Measurements from ENCODE around the gene SLC2A5.
"Not testable (repeated sequence)": the region's sequence is repeated elsewhere in the genome, so short reads cannot be mapped to it uniquely, and the experiment has no call there.

Gene SLC2A5

GRCh38 chr1:9004700-9005394 lies 64.6 kb downstream of the SLC2A5 start:
- peak; percentile 79 for DNase-seq (ENCODE audit: low read depth)

DNA sequence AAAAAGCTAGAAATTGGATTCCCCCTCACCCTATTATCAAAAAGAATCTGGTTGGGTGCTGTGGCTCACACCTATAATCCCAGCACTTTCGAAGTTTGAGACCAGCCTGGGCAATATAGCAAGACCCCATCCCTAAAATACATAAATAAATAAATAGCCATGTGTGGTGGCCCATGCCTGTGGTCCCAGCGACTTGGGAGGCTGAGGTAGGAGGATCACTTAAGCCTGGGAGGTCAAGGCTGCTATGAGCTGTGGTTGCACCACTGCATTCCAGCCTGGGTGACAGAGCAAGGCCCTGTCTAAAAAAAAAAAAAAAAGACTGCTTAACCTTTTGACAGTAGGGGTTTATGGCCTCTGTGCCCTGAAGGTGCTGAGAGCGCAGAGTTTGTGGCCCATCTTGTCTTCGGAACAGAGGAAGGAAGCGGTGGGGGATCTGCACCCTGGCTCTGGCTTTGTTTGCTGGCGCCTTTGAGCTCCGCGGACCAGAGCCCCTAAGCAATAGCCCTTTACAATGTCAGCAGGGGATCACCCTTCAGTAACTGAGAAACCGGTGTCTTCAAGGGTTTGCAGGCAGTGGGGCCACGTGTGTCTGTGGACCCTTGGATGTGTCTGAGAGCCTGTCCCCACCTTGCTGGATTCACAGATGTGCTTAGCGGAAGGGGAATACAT lies 65.3 kb downstream of the SLC2A5 start:
- DNase-seq (ENCODE audit: low read depth) = peak; percentile 12

GRCh38 chr1:9002215-9002560 lies 67.2 kb downstream of the SLC2A5 start:
- DNase-seq (ENCODE audit: low read depth) = not testable (repeated sequence)

DNA sequence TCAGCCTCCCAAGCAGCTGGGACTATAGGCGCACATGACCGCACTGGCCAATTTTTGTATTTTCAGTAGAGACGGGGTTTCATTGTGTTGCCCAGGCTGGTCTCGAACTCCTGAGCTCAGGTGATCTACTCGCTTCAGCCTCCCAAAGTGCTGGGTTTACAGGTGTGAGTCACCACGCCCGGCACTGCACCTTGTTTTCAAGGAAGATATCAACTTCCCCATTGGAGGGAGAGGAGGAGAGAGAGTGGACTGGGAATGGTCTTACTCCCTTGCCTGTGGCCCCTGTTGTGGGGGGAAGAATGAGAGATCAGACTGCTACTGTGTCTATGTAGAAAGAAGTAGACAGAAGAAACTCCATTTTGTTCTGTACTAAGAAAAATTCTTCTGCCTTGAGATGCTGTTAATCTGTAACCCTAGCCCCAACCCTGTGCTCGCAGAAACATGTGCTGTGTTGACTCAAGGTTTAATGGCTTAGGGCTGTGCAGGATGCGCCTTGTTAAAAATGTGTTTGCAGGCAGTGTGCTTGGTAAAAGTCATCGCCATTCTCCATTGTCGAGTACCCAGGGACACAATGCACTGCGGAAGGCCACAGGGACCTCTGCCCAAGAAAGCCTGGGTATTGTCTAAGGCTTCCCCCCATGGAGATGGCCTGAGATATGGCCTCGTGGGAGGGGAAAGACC lies 67.8 kb downstream of the SLC2A5 start:
- DNase-seq (ENCODE audit: low read depth) = peak; percentile 23

GRCh38 chr1:8993962-8994675 lies 75.3 kb downstream of the SLC2A5 start:
- DNase-seq (ENCODE audit: low read depth) = not testable (repeated sequence)

DNA sequence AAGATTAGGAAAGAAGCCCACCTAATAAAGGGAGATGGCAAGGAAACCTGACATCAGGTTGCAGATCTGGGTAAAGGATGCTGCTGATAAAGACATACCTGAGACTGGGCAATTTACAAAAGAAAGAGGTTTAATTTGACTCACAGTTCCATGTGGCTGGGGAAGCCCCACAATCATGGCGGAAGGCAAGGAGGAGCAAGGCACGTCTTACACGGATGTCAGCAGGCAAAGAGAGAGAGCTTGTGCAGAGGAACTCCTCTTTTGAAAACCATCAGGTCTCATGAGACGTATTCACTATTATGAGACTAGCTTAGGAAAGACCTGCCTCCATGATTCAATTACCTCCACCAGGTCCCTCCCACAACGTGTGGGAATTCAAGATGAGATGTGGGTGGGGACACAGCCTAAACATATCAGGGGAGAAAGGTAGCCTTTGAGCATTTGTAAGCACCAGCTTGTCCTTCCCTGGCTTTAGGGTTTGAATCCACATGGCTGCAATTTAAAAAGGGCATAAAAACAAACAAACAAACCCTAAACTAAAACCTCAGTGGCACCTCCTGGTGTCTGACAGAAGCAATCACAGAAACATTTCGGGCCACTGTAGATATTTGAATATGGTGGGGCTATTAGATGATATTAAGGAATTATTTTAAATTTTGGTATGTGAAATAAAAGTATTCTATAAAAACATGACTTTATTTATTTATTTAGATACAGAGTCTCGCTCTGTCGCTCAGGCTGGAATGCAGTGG lies 76.3 kb downstream of the SLC2A5 start:
- no peak for DNase-seq (ENCODE audit: low read depth)

DNA sequence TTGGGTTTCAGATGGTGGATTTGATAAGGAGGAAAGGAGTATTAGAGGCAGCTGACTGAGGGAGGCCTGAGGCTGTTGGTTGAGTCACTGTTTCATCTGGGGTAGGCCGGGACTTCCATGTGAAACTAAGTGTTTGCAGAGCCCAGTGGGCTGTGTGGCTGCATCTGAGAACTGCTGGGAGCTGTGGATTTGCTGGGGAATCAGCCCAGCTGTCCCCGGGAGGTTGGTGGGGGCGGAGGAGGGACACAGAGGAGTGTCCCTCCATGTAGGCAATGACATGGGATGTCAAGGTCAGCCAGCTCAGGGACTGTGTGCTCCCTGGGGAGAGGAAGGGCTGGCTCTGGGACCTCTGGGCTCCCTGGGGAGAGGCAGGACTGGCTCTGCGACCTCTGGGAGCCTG lies 79.6 kb downstream of the SLC2A5 start:
- peak; percentile 50 for DNase-seq (ENCODE audit: low read depth)

DNA sequence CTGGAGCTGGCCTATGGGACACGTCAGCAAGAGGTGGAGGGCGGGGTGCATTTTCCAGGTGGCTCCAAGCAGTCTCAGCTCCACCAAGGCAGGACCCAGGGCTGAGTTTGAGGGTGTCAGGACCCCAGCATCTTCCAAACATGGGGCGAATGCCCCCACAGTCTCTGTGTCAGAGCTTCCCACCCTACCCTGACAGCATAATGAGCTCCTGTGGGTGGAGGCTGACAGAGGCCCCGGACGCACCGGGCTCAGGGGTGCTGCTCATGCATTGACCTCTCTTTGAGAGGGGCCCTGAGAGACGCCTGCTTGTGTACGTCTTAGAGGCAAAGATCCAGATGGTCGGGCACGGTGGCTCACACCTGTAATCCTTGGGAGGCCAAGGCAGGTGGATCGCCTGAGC lies 80.4 kb downstream of the SLC2A5 start:
- DNase-seq (ENCODE audit: low read depth) = no peak

- no peak for DNase-seq (ENCODE audit: low read depth)
Measured at GRCh38 chr1:8988618-8988967, 80.8 kb downstream of the SLC2A5 start.

- DNase-seq (ENCODE audit: low read depth) = peak; percentile 52
Measured at GRCh38 chr1:8987881-8988617, 81.4 kb downstream of the SLC2A5 start.

DNA sequence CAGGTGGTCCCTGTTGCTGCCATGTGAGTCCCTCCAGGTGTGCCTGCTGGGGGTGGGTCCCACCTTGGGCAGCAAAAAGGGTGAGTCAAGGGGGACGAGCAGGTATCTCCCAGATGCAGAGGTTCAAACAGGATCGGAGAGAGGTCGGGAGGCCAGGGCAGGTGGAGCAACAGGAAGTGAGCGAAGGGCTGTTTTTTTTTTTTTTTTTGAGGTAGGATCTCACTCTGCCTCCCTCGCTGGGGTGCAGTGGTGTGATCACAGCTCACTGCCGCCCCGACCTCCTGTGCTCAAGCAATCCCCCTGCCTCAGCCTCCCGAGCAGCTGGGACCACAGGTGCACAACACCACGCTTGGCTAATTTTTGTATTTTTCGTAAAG lies 82.6 kb downstream of the SLC2A5 start:
- no peak for DNase-seq (ENCODE audit: low read depth)

DNA sequence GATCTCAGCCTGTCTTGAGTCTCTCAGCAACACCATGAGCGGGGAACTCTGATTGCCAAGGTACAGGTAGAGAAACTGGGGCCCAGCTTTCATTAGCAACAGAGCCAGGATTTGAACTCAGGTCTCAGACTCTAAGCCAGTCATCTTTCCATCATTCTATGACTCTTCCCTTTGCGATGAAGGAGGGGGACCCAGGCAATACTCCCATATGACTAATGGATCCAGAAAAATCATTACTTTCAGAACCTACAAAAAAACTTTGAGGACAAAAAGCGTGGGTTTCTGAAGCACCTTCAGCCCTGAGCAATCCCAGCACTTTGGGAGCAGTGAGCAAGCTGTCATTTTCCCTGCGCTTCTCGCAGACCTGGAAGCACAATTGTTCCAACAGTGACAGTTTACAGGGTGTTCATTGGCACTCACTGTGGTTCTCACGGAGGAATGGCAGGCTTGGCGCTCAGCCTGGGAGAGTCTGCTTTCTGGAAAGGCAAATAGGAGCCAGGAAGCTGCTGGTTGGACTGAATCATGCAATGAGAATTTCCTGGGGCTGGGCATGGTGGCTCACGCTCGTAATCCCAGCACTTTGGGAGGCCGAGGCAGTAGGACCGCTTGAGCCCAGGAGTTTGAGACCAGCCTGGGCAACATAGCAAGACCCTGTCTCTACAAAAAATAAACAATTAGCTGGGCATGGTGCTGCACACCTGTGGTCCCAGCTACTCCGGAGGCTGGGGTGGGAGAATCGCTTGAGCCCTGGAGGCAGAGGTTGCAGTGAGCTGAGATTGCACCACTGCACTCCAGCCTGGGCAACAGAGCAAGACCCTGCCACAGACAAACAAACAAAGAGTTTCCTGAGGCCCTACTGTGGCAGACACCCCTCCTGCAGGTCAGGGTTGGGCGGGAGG lies 83.3 kb downstream of the SLC2A5 start:
- peak; percentile 99 for DNase-seq (ENCODE audit: low read depth)
